GM12801 (cell line): ENCODE measurements around the gene ACACB.

Experiments
- CTCF ChIP-seq: IDR thresholded peaks from one replicate; pipeline ENCODE4 v1.5.1; 2011; ENCODE audit warnings: control low read depth; ENCODE audit not compliant: insufficient read length; ENCODE audit errors: extremely low read depth

ACACB gene

GRCh38 chr12:109182041-109182839, 65.9 kb downstream of the ACACB start:
- no peak for TF ChIP-seq CTCF

GRCh38 chr12:109185441-109185840, 69.1 kb downstream of the ACACB start:
- TF ChIP-seq CTCF, result no peak

- no peak for TF ChIP-seq CTCF
Observed at GRCh38 chr12:109186993-109187653, 70.7 kb downstream of the ACACB start.

- no peak for TF ChIP-seq CTCF
Observed at GRCh38 chr12:109188108-109188712, 71.8 kb downstream of the ACACB start.

- no peak for TF ChIP-seq CTCF
Observed at GRCh38 chr12:109189291-109189690, 72.9 kb downstream of the ACACB start.

GRCh38 chr12:109191621-109192250, 75.3 kb downstream of the ACACB start:
- TF ChIP-seq CTCF, result no peak

- TF ChIP-seq CTCF, result no peak
Observed at GRCh38 chr12:109192358-109192757, 76.0 kb downstream of the ACACB start.
